KMS-11 (cell line): ENCODE measurements around the gene ACSBG1.

ENCODE experiments used
- H2AFZ ChIP-seq: fragments of 200-600 bp; sonication (generic); 2 replicates; pipeline ENCODE4 v1.6.1; 2016; ENCODE audit warnings: antibody characterized with exemption, mixed run types, low read depth
- H3K27ac ChIP-seq: fragments of 200-600 bp; sonication (generic); 2 replicates; pipeline ENCODE4 v1.6.1; 2016; ENCODE audit warnings: mild to moderate bottlenecking, mixed run types
- H3K27me3 ChIP-seq: fragments of 200-600 bp; sonication (generic); 2 replicates; pipeline ENCODE4 v1.6.1; 2017; ENCODE audit warnings: mild to moderate bottlenecking, low read depth, mixed run types, moderate library complexity; ENCODE audit not compliant: insufficient read depth
- H3K36me3 ChIP-seq: fragments of 200-600 bp; sonication (generic); 2 replicates; pipeline ENCODE4 v1.6.1; 2017; ENCODE audit warnings: mild to moderate bottlenecking, mixed run types; ENCODE audit not compliant: insufficient read depth
- H3K4me1 ChIP-seq: fragments of 200-600 bp; sonication (generic); 2 replicates; pipeline ENCODE4 v1.6.1; 2016; ENCODE audit warnings: mild to moderate bottlenecking, low read depth, mixed run types; ENCODE audit not compliant: poor library complexity, severe bottlenecking
- H3K4me2 ChIP-seq: fragments of 200-600 bp; sonication (generic); 2 replicates; pipeline ENCODE4 v1.7.0; 2016; ENCODE audit warnings: mild to moderate bottlenecking, mixed run types
- H3K4me3 ChIP-seq: fragments of 200-600 bp; sonication (generic); IDR thresholded peaks from 2 replicates; pipeline ENCODE4 v1.6.1; 2017; ENCODE audit warnings: low read depth, low read length, mixed read lengths; ENCODE audit not compliant: insufficient read depth
- H3K79me2 ChIP-seq: fragments of 200-600 bp; sonication (generic); 2 replicates; pipeline ENCODE4 v1.6.1; 2016; ENCODE audit warnings: low read depth, mixed run types; ENCODE audit not compliant: insufficient read depth
- H3K9ac ChIP-seq: fragments of 200-600 bp; sonication (generic); 2 replicates; pipeline ENCODE4 v1.6.1; 2016; ENCODE audit warnings: mild to moderate bottlenecking, mixed run types
- H4K20me1 ChIP-seq: fragments of 200-600 bp; sonication (generic); 2 replicates; pipeline ENCODE4 v1.6.1; 2016; ENCODE audit warnings: mild to moderate bottlenecking, mixed run types; ENCODE audit not compliant: insufficient read depth
- TF ChIP-seq, protein P1 (sequence below): fragments of 200-600 bp; sonication (generic); conservative IDR thresholded peaks from 2 replicates; pipeline ENCODE4 v1.6.1; 2017; ENCODE audit warnings: low read depth, mild to moderate bottlenecking, antibody characterized with exemption, low read length, moderate library complexity, mixed read lengths

ACSBG1 gene

DNA sequence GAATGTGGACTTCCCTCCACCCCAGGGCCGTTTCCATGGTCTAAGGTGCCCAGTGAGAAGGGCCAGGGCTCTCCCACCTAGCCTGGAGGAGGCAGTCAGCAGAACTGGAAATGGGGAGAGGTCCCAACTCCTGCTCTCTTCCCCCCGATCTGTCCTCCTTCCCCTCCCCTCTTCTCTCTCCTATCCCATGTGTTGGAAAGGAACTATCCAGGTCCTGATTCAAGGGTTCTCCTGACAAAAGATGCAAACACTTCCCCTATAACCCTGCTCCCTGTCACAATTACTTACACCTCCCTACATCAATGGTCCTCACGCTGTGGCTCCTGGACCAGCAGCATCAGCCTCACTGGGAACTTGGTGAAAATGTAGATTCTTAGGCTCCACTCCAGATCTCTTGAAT is 109.1 kb downstream of the ACSBG1 start:
- Histone ChIP-seq H4K20me1 (no peaks in the 10 kb centered on the region), H3K4me2 (no peak overlapping the region), H3K4me1 (no peaks in the 10 kb centered on the region), H3K36me3 (no peaks in the 10 kb centered on the region), H3K4me3 (no peak overlapping the region), H3K27ac (no peak overlapping the region), H2AFZ (no peak overlapping the region), H3K27me3 (no peaks in the 10 kb centered on the region), H3K79me2 (no peaks in the 10 kb centered on the region), H3K9ac (no peak overlapping the region)
- TF ChIP-seq, protein P1, sequence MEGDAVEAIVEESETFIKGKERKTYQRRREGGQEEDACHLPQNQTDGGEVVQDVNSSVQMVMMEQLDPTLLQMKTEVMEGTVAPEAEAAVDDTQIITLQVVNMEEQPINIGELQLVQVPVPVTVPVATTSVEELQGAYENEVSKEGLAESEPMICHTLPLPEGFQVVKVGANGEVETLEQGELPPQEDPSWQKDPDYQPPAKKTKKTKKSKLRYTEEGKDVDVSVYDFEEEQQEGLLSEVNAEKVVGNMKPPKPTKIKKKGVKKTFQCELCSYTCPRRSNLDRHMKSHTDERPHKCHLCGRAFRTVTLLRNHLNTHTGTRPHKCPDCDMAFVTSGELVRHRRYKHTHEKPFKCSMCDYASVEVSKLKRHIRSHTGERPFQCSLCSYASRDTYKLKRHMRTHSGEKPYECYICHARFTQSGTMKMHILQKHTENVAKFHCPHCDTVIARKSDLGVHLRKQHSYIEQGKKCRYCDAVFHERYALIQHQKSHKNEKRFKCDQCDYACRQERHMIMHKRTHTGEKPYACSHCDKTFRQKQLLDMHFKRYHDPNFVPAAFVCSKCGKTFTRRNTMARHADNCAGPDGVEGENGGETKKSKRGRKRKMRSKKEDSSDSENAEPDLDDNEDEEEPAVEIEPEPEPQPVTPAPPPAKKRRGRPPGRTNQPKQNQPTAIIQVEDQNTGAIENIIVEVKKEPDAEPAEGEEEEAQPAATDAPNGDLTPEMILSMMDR: no peak

DNA sequence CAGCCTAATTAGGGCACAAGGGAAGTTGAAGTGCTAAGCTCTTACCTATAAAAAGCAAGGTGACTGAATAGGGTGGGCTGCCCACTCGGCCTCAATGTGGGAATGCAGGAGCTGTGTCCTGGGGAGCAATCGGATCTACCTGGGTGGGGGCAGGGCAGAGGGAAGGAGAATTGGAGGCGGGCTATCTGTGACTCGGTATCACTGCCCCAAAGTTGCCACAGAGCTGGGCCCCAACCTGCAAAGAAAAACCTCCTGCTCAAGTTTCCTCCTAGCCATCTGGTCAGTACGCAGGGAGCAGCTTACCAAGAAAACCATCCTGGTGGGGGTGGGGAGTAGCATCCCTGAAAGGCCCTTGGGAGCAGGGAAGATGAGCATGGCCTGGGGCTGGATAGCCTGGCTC is 113.8 kb downstream of the ACSBG1 start:
- H3K9ac ChIP-seq: no peak overlapping the region
- peaks cover 7% of the 10 kb centered on the region for H3K4me1 ChIP-seq
- H2AFZ ChIP-seq: no peak overlapping the region
- no peaks in the 10 kb centered on the region for H3K79me2 ChIP-seq
- H3K36me3 ChIP-seq: no peaks in the 10 kb centered on the region
- no peak overlapping the region for H3K4me2 ChIP-seq
- TF ChIP-seq, protein P1: no peak
- H4K20me1 ChIP-seq: no peaks in the 10 kb centered on the region
- no peak overlapping the region for H3K27ac ChIP-seq
- H3K27me3 ChIP-seq: no peaks in the 10 kb centered on the region
- no peak overlapping the region for H3K4me3 ChIP-seq
